Activated naive CD4-positive, alpha-beta T cell treated with anti-CD3 and anti-CD28 coated beads for 36 hours (primary cell): ENCODE results near the gene CACNA1I. TPM values are rescaled to one million over a fixed set of nuclear protein-coding genes. Genes with fewer than 3 reads are reported as not detected.

Source experiments
- CTCF ChIA-PET: fragments of 350-600 bp; sonication (Branson Sonifier 250); formaldehyde crosslinking; loops from one replicate; lab custom pipeline; 2021; ENCODE audit warnings: antibody characterized with exemption; lab: Charles Lee
- DNase-seq: peaks from one replicate; pipeline ENCODE4 v3.0.0-alpha.2; 2020
- H3K27ac Mint-ChIP-seq: one replicate; pipeline ENCODE4 v1.8.0; 2021; ENCODE audit warnings: mild to moderate bottlenecking, mixed read lengths
- H3K27me3 Mint-ChIP-seq: one replicate; pipeline ENCODE4 v1.8.0; 2021; ENCODE audit warnings: low read depth, mixed read lengths
- H3K36me3 Mint-ChIP-seq: one replicate; pipeline ENCODE4 v1.8.0; 2021; ENCODE audit warnings: low read depth, mixed read lengths
- H3K4me1 Mint-ChIP-seq: one replicate; pipeline ENCODE4 v1.8.0; 2021; ENCODE audit warnings: low read depth, mixed read lengths
- H3K4me3 Mint-ChIP-seq: one replicate; pipeline ENCODE4 v1.8.0; 2021; ENCODE audit warnings: mild to moderate bottlenecking, moderate library complexity, mixed read lengths
- H3K9me3 Mint-ChIP-seq: one replicate; pipeline ENCODE4 v1.8.0; 2021; ENCODE audit warnings: mixed read lengths
- intact Hi-C: fragments of 100-400 bp; cut with micrococcal nuclease; formaldehyde crosslinking; loops from one replicate; pipeline ENCODE4 v1.15.1; 2023
- total RNA-seq, 2 experiments: library from RNA; stranded (reverse); gene quantifications; one replicate each; pipeline ENCODE4 v1.2.3, GENCODE V29; 2021

CACNA1I gene
- total RNA-seq, 2 experiments from 2014 or later: 0.27 to 0.31 TPM

- no peak for DNase-seq
- CTCF ChIA-PET: interaction anchor here (1.1 to 1.2 kb wide), 2 partner anchors 487 to 499 kb away, joined by 5 to 9 read pairs; no protein-coding TSS in a partner anchor
- intact Hi-C loops: loop anchor here (10.0 kb wide), 1 partner anchor 1747 kb away; the partner anchor contains the start of gene RANGAP1
Observed at GRCh38 chr22:39537975-39538374, 32.6 kb upstream of the CACNA1I start.

GRCh38 chr22:39543095-39543494 is 27.5 kb upstream of the CACNA1I start:
- H3K27me3 Mint-ChIP-seq: peaks cover 25% of the 10 kb centered on the region
- H3K4me3 Mint-ChIP-seq: no peak overlapping the region
- no peaks in the 10 kb centered on the region for H3K9me3 Mint-ChIP-seq
- CTCF ChIA-PET: interaction anchor here (0.6 to 4.1 kb wide), 5 partner anchors 8 to 482 kb away, joined by 3 to 20 read pairs (median 3); no protein-coding TSS in a partner anchor
- intact Hi-C loops: no loop called here
- H3K27ac Mint-ChIP-seq: no peak overlapping the region
- H3K4me1 Mint-ChIP-seq: peaks cover 10% of the 10 kb centered on the region
- H3K36me3 Mint-ChIP-seq: no peaks in the 10 kb centered on the region
- peak; percentile 59 for DNase-seq

More at GRCh38 chr22:39537975-39538374, 32.6 kb upstream of the CACNA1I start:
- no peak overlapping the region for H3K4me3 Mint-ChIP-seq
- H3K4me1 Mint-ChIP-seq: peaks cover 3% of the 10 kb centered on the region
- H3K27me3 Mint-ChIP-seq: peaks cover under 1% of the 10 kb centered on the region
- H3K36me3 Mint-ChIP-seq: no peaks in the 10 kb centered on the region
- no peak overlapping the region for H3K27ac Mint-ChIP-seq
- H3K9me3 Mint-ChIP-seq: no peaks in the 10 kb centered on the region

GRCh38 chr22:39545386-39546365 is 24.9 kb upstream of the CACNA1I start:
- Mint-ChIP-seq H3K27ac (no peak overlapping the region), H3K4me3 (no peak overlapping the region), H3K36me3 (no peaks in the 10 kb centered on the region), H3K27me3 (peaks cover 28% of the 10 kb centered on the region), H3K9me3 (no peaks in the 10 kb centered on the region), H3K4me1 (peaks cover 10% of the 10 kb centered on the region)
- CTCF ChIA-PET: interaction anchor here (1.3 to 4.1 kb wide), 3 partner anchors 11 to 479 kb away, joined by 6 to 20 read pairs (median 14); no protein-coding TSS in a partner anchor
- intact Hi-C loops: no loop called here
- peak; percentile 80 for DNase-seq

- Mint-ChIP-seq H3K9me3 (no peaks in the 10 kb centered on the region), H3K27me3 (peaks cover 29% of the 10 kb centered on the region), H3K4me3 (no peak overlapping the region), H3K36me3 (no peaks in the 10 kb centered on the region), H3K4me1 (peaks cover 10% of the 10 kb centered on the region), H3K27ac (no peak overlapping the region)
- CTCF ChIA-PET: interaction anchor here (1.3 kb wide), 1 partner anchor 12 kb away, joined by 4 read pairs; no protein-coding TSS in a partner anchor
- no peak for DNase-seq
- intact Hi-C loops: no loop called here
Observed at GRCh38 chr22:39546889-39547586, 23.5 kb upstream of the CACNA1I start.

GRCh38 chr22:39547587-39547947 is 23.0 kb upstream of the CACNA1I start:
- no peaks in the 10 kb centered on the region for H3K9me3 Mint-ChIP-seq
- peaks cover 29% of the 10 kb centered on the region for H3K27me3 Mint-ChIP-seq
- H3K4me1 Mint-ChIP-seq: peaks cover 10% of the 10 kb centered on the region
- H3K27ac Mint-ChIP-seq: no peak overlapping the region
- H3K4me3 Mint-ChIP-seq: no peak overlapping the region
- no peak for DNase-seq
- intact Hi-C loops: no loop called here
- no peaks in the 10 kb centered on the region for H3K36me3 Mint-ChIP-seq
- CTCF ChIA-PET: interaction anchor here (1.3 kb wide), 1 partner anchor 13 kb away, joined by 4 read pairs; no protein-coding TSS in a partner anchor

- H3K27me3 Mint-ChIP-seq: peaks cover 14% of the 10 kb centered on the region
- DNase-seq: no peak
- H3K9me3 Mint-ChIP-seq: no peaks in the 10 kb centered on the region
- H3K4me1 Mint-ChIP-seq: peaks cover 4% of the 10 kb centered on the region
- no peaks in the 10 kb centered on the region for H3K36me3 Mint-ChIP-seq
- intact Hi-C loops: no loop called here
- H3K4me3 Mint-ChIP-seq: no peak overlapping the region
- no peak overlapping the region for H3K27ac Mint-ChIP-seq
- CTCF ChIA-PET: interaction anchor here (0.6 to 1.7 kb wide), 2 partner anchors 101 to 471 kb away, joined by 3 to 4 read pairs; no protein-coding TSS in a partner anchor
Observed at GRCh38 chr22:39553429-39553828, 17.1 kb upstream of the CACNA1I start.

GRCh38 chr22:39554151-39554550 is 16.4 kb upstream of the CACNA1I start:
- Mint-ChIP-seq H3K27ac (no peak overlapping the region), H3K4me1 (peaks cover 4% of the 10 kb centered on the region), H3K4me3 (no peak overlapping the region), H3K9me3 (no peaks in the 10 kb centered on the region), H3K27me3 (peaks cover 17% of the 10 kb centered on the region), H3K36me3 (no peaks in the 10 kb centered on the region)
- intact Hi-C loops: no loop called here
- CTCF ChIA-PET: interaction anchor here (0.6 to 1.9 kb wide), 2 partner anchors 19 to 102 kb away, joined by 4 to 6 read pairs; no protein-coding TSS in a partner anchor
- DNase-seq: no peak

GRCh38 chr22:39556970-39557841 is 13.3 kb upstream of the CACNA1I start:
- H3K27ac Mint-ChIP-seq: no peak overlapping the region
- H3K4me1 Mint-ChIP-seq: peaks cover 4% of the 10 kb centered on the region
- peaks cover 13% of the 10 kb centered on the region for H3K27me3 Mint-ChIP-seq
- H3K36me3 Mint-ChIP-seq: no peaks in the 10 kb centered on the region
- peak overlapping the region; percentile 33 for H3K4me3 Mint-ChIP-seq
- intact Hi-C loops: loop anchor here (5.0 kb wide), 1 partner anchor 465 kb away; no protein-coding TSS in a partner anchor
- CTCF ChIA-PET: interaction anchor here (0.6 to 1.9 kb wide), 6 partner anchors 22 to 579 kb away, joined by 3 to 6 read pairs (median 4); no protein-coding TSS in a partner anchor
- DNase-seq: peak; percentile 73
- no peaks in the 10 kb centered on the region for H3K9me3 Mint-ChIP-seq

GRCh38 chr22:39558254-39558727 is 12.3 kb upstream of the CACNA1I start:
- Mint-ChIP-seq H3K4me3 (peak overlapping the region; percentile 58), H3K27ac (no peak overlapping the region), H3K27me3 (peaks cover 13% of the 10 kb centered on the region), H3K9me3 (no peaks in the 10 kb centered on the region), H3K36me3 (no peaks in the 10 kb centered on the region), H3K4me1 (peaks cover 4% of the 10 kb centered on the region)
- no peak for DNase-seq
- CTCF ChIA-PET: interaction anchor here (2.5 to 3.3 kb wide), 2 partner anchors 23 to 466 kb away, joined by 9 to 20 read pairs; no protein-coding TSS in a partner anchor
- intact Hi-C loops: loop anchor here (5.0 kb wide), 1 partner anchor 464 kb away; no protein-coding TSS in a partner anchor

- H3K27me3 Mint-ChIP-seq: peaks cover 13% of the 10 kb centered on the region
- no peaks in the 10 kb centered on the region for H3K9me3 Mint-ChIP-seq
- H3K27ac Mint-ChIP-seq: no peak overlapping the region
- H3K4me1 Mint-ChIP-seq: peaks cover 4% of the 10 kb centered on the region
- DNase-seq: no peak
- CTCF ChIA-PET: interaction anchor here (0.6 to 3.3 kb wide), 6 partner anchors 18 to 466 kb away, joined by 3 to 20 read pairs (median 4); no protein-coding TSS in a partner anchor
- no peak overlapping the region for H3K4me3 Mint-ChIP-seq
- no peaks in the 10 kb centered on the region for H3K36me3 Mint-ChIP-seq
- intact Hi-C loops: loop anchor here (5.0 kb wide), 1 partner anchor 463 kb away; no protein-coding TSS in a partner anchor
Observed at GRCh38 chr22:39558950-39559349, 11.6 kb upstream of the CACNA1I start.
